Kidney epithelial cell (primary cell): ENCODE results near the gene KRTAP6-3. TPM values are rescaled to one million over a fixed set of nuclear protein-coding genes. Genes with fewer than 3 reads are reported as not detected.

Experiments used
- DNase-seq: peaks from one replicate; pipeline ENCODE4 v3.0.0-alpha.2; 2010; ENCODE audit warnings: low read depth
- H3K27me3 ChIP-seq: 2 replicates; pipeline ENCODE4 v1.6.0; 2011; ENCODE audit warnings: low read length; ENCODE audit not compliant: control insufficient read depth, insufficient read depth
- H3K36me3 ChIP-seq: 2 replicates; pipeline ENCODE4 v1.5.1; 2011; ENCODE audit warnings: low read length; ENCODE audit not compliant: control insufficient read depth, insufficient read depth
- H3K4me3 ChIP-seq: 2 replicates; pipeline ENCODE4 v1.5.1; 2011; ENCODE audit warnings: low read depth, mild to moderate bottlenecking, control low read depth, low read length
- total RNA-seq: library from RNA; depleted of rRNA; stranded (reverse); fragments of >200 nt; gene quantifications from 2 replicates; pipeline ENCODE4 v1.2.3, GENCODE V29; 2015
- TF ChIP-seq, protein P1 (sequence below): IDR thresholded peaks from 2 replicates; pipeline ENCODE4 v1.5.1; 2011; ENCODE audit warnings: mild to moderate bottlenecking, moderate library complexity, low read length, control low read depth, inconsistent platforms; ENCODE audit not compliant: insufficient read depth, poor library complexity, severe bottlenecking

The KRTAP6-3 gene
- total RNA-seq, 1 donor from 2014 or later = not detected

GRCh38 chr21:30628109-30628508, 35.9 kb downstream of the KRTAP6-3 start:
- Histone ChIP-seq H3K36me3 (no peaks in the 10 kb centered on the region), H3K4me3 (no peak overlapping the region), H3K27me3 (no peaks in the 10 kb centered on the region)
- TF ChIP-seq, protein P1, sequence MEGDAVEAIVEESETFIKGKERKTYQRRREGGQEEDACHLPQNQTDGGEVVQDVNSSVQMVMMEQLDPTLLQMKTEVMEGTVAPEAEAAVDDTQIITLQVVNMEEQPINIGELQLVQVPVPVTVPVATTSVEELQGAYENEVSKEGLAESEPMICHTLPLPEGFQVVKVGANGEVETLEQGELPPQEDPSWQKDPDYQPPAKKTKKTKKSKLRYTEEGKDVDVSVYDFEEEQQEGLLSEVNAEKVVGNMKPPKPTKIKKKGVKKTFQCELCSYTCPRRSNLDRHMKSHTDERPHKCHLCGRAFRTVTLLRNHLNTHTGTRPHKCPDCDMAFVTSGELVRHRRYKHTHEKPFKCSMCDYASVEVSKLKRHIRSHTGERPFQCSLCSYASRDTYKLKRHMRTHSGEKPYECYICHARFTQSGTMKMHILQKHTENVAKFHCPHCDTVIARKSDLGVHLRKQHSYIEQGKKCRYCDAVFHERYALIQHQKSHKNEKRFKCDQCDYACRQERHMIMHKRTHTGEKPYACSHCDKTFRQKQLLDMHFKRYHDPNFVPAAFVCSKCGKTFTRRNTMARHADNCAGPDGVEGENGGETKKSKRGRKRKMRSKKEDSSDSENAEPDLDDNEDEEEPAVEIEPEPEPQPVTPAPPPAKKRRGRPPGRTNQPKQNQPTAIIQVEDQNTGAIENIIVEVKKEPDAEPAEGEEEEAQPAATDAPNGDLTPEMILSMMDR = no peak
- no peak for DNase-seq

GRCh38 chr21:30629200-30629599, 37.0 kb downstream of the KRTAP6-3 start:
- no peaks in the 10 kb centered on the region for H3K36me3 ChIP-seq
- H3K4me3 ChIP-seq = no peak overlapping the region
- DNase-seq = no peak
- no peaks in the 10 kb centered on the region for H3K27me3 ChIP-seq
- TF ChIP-seq, protein P1 = no peak

- H3K36me3 ChIP-seq = no peaks in the 10 kb centered on the region
- no peak for DNase-seq
Measured at GRCh38 chr21:30634906-30635305, 42.7 kb downstream of the KRTAP6-3 start, which contains the start of gene KRTAP20-2. Gene KRTAP20-2, plus strand, starts transcription at chr21:30635206. Its CDS starts 58 bp downstream, at chr21:30635264.

DNA sequence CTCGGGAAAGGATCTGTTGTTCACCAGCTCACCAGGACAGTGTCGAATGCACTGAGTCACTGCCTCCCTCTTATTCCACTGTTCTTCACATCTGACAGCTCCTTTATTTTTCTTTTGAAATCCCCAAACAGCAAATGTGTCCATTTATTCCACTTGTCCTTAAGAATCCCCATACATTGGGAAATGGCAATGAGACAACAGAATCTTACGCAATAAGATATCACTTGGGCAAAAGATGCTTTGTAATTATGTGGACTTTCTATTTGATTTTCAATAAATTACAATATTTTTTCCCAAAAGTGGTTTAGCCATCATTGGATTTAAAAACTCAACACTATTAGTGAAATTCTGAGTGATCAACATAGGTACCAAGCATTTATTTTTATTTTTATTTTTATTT, 46.4 kb downstream of the KRTAP6-3 start:
- Histone ChIP-seq H3K36me3 (no peaks in the 10 kb centered on the region), H3K27me3 (no peaks in the 10 kb centered on the region), H3K4me3 (no peak overlapping the region)
- TF ChIP-seq, protein P1 = no peak
- no peak for DNase-seq

More at GRCh38 chr21:30634906-30635305, 42.7 kb downstream of the KRTAP6-3 start, which contains the start of gene KRTAP20-2:
- Histone ChIP-seq H3K4me3 (no peak within 1 kb of the TSS), H3K27me3 (no peaks in the 10 kb centered on the region)
- TF ChIP-seq, protein P1 = no peak

DNA sequence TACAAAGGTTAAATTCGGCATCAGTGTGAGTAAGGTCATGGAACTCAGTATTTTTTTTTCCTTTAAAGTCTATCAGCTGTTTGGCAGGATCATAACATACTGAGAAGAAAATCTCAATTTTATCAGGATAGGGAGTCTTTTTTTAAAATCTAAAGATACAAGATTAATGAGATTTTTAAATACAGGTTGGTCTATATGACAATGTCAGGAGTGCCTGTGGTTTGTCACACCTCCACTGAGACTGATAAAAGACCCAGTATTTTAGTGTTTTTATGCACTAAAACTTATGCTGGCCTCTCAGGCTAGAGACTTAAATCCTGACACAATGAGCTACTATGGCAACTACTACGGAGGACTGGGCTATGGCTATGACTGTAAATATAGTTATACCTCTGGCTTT, 50.3 kb downstream of the KRTAP6-3 start, which contains the start of gene KRTAP20-3:
TSS of gene KRTAP20-3 (plus strand) at position 301 of the 400 bp plus-strand sequence.
- TF ChIP-seq, protein P1 = no peak
- Histone ChIP-seq H3K27me3 (no peaks in the 10 kb centered on the region), H3K36me3 (no peaks in the 10 kb centered on the region), H3K4me3 (no peak within 1 kb of the TSS)
- DNase-seq = no peak

Other genes with a start within 250 kb of the KRTAP6-3 start
- not detected in 2 replicates for gene KRTAP23-1, start 243.8 kb upstream of the KRTAP6-3 start, total RNA-seq
- not detected in 2 replicates for gene KRTAP13-2, start 220.2 kb upstream of the KRTAP6-3 start, total RNA-seq
- not detected in 2 replicates for gene KRTAP13-1, start 196.4 kb upstream of the KRTAP6-3 start, total RNA-seq
- gene KRTAP13-3, start 166.5 kb upstream of the KRTAP6-3 start, total RNA-seq = not detected in 2 replicates
- gene KRTAP13-4, start 162.2 kb upstream of the KRTAP6-3 start, total RNA-seq = not detected in 2 replicates
- not detected in 2 replicates for gene KRTAP15-1, start 152.2 kb upstream of the KRTAP6-3 start, total RNA-seq
- not detected in 2 replicates for gene KRTAP19-1, start 112.1 kb upstream of the KRTAP6-3 start, total RNA-seq
- not detected in 2 replicates for gene KRTAP19-2, start 105.0 kb upstream of the KRTAP6-3 start, total RNA-seq
- not detected in 2 replicates for gene KRTAP19-3, start 100.4 kb upstream of the KRTAP6-3 start, total RNA-seq
- not detected in 2 replicates for gene KRTAP19-4, start 95.3 kb upstream of the KRTAP6-3 start, total RNA-seq
- not detected in 2 replicates for gene KRTAP19-5, start 90.3 kb upstream of the KRTAP6-3 start, total RNA-seq
- gene KRTAP19-6, start 50.6 kb upstream of the KRTAP6-3 start, total RNA-seq = not detected in 2 replicates
- gene KRTAP19-7, start 31.1 kb upstream of the KRTAP6-3 start, total RNA-seq = not detected in 2 replicates
- gene KRTAP22-2, start 2.0 kb upstream of the KRTAP6-3 start, total RNA-seq = not detected in 2 replicates
- not detected in 2 replicates for gene KRTAP6-2, start 6.5 kb downstream of the KRTAP6-3 start, total RNA-seq
- not detected in 2 replicates for gene KRTAP22-1, start 8.6 kb downstream of the KRTAP6-3 start, total RNA-seq
- not detected in 2 replicates for gene KRTAP6-1, start 21.5 kb downstream of the KRTAP6-3 start, total RNA-seq
- gene KRTAP20-1, start 24.0 kb downstream of the KRTAP6-3 start, total RNA-seq = not detected in 2 replicates
- not detected in 2 replicates for gene KRTAP20-4, start 28.2 kb downstream of the KRTAP6-3 start, total RNA-seq
- gene KRTAP20-2, start 42.8 kb downstream of the KRTAP6-3 start, total RNA-seq = not detected in 2 replicates
- gene KRTAP20-3, start 50.4 kb downstream of the KRTAP6-3 start, total RNA-seq = not detected in 2 replicates
- gene KRTAP21-3, start 126.3 kb downstream of the KRTAP6-3 start, total RNA-seq = not detected in 2 replicates
- gene KRTAP21-2, start 154.8 kb downstream of the KRTAP6-3 start, total RNA-seq = not detected in 2 replicates
- not detected in 2 replicates for gene KRTAP21-1, start 163.0 kb downstream of the KRTAP6-3 start, total RNA-seq
- not detected in 2 replicates for gene KRTAP8-1, start 220.8 kb downstream of the KRTAP6-3 start, total RNA-seq
- not detected in 2 replicates for gene KRTAP7-1, start 237.3 kb downstream of the KRTAP6-3 start, total RNA-seq